Brain microvascular endothelial cell (primary cell): ENCODE data around the gene TIPRL.
A peak's percentile ranks its signal among the peaks of the same experiment; 100 is the strongest.

ENCODE experiments used
- DNase-seq: peaks from one replicate; pipeline ENCODE4 v3.0.0-alpha.2; 2020
- H3K27ac ChIP-seq: fragments of 250-450 bp; sonication (Bioruptor Pico); 2 replicates; pipeline ENCODE4 v1.5.1; 2020; ENCODE audit warnings: mild to moderate bottlenecking, moderate library complexity
- H3K27me3 ChIP-seq: fragments of 250-450 bp; sonication (Bioruptor Pico); replicated peaks from 2 replicates; pipeline ENCODE4 v1.5.1; 2020; ENCODE audit warnings: mild to moderate bottlenecking
- H3K36me3 ChIP-seq: fragments of 250-450 bp; sonication (Bioruptor Pico); replicated peaks from 2 replicates; pipeline ENCODE4 v1.5.1; 2020; ENCODE audit warnings: mild to moderate bottlenecking
- H3K4me3 ChIP-seq: 2 replicates; pipeline ENCODE4 v1.5.1; 2011; ENCODE audit warnings: low read depth, mild to moderate bottlenecking, control low read depth, low read length, moderate library complexity
- CTCF ChIP-seq: IDR thresholded peaks from 2 replicates; pipeline ENCODE4 v1.5.1; 2011; ENCODE audit warnings: low read depth, mild to moderate bottlenecking, moderate library complexity, low read length, control low read depth, inconsistent platforms; ENCODE audit errors: missing control alignments
- in situ Hi-C: cut with HindIII; loops from 2 replicates; pipeline ENCODE4 v1.10.0; 2017; ENCODE audit warnings: low sequenced_read_pairs, low pct_ligation_motif_present

TIPRL gene

GRCh38 chr1:168178638-168179437 lies at the start of gene TIPRL:
TIPRL (plus strand) TSS chr1:168178962; CDS start chr1:168179078, 116 bp downstream.
- in situ Hi-C loops: no loop called here
- Histone ChIP-seq H3K27me3 (no peaks in the 10 kb centered on the region), H3K36me3 (no peaks in the 10 kb centered on the region), H3K4me3 (peak within 1 kb of the TSS; percentile 96), H3K27ac (peak within 1 kb of the TSS; percentile 71)
- TF ChIP-seq CTCF: peak; percentile 77
- DNase-seq: peak; percentile 99

GRCh38 chr1:168129933-168130332 lies 48.8 kb upstream of the TIPRL start:
- TF ChIP-seq CTCF: no peak
- DNase-seq: no peak
- H3K27ac ChIP-seq: no peak overlapping the region
- H3K27me3 ChIP-seq: no peaks in the 10 kb centered on the region
- no peaks in the 10 kb centered on the region for H3K36me3 ChIP-seq
- in situ Hi-C loops: no loop called here
- H3K4me3 ChIP-seq: no peak overlapping the region

GRCh38 chr1:168134132-168134531 lies 44.6 kb upstream of the TIPRL start:
- no peak for TF ChIP-seq CTCF

GRCh38 chr1:168134642-168135041 lies 44.1 kb upstream of the TIPRL start:
- H3K27me3 ChIP-seq: no peaks in the 10 kb centered on the region
- TF ChIP-seq CTCF: no peak
- in situ Hi-C loops: no loop called here
- no peak for DNase-seq
- H3K27ac ChIP-seq: no peak overlapping the region
- no peaks in the 10 kb centered on the region for H3K36me3 ChIP-seq
- H3K4me3 ChIP-seq: no peak overlapping the region

More at GRCh38 chr1:168134132-168134531, 44.6 kb upstream of the TIPRL start:
- Histone ChIP-seq H3K4me3 (no peak overlapping the region), H3K36me3 (no peaks in the 10 kb centered on the region), H3K27me3 (no peaks in the 10 kb centered on the region), H3K27ac (no peak overlapping the region)
- in situ Hi-C loops: no loop called here
- no peak for DNase-seq

GRCh38 chr1:168135116-168135920 lies 43.4 kb upstream of the TIPRL start:
- Histone ChIP-seq H3K4me3 (peak overlapping the region; percentile 76), H3K27me3 (no peaks in the 10 kb centered on the region), H3K36me3 (no peaks in the 10 kb centered on the region), H3K27ac (no peak overlapping the region)
- no peak for DNase-seq
- in situ Hi-C loops: no loop called here
- TF ChIP-seq CTCF: no peak
